ENCODE data around the gene QSOX2. TPM values are rescaled to one million over a fixed set of nuclear protein-coding genes. Genes with fewer than 3 reads are reported as not detected.

QSOX2 gene
- total RNA-seq, 4 donors from 2014 or later, result 5.6 to 18.5 (median 6.6) TPM

- DNase-seq (ENCODE audit: low spot score) (no peak), ATAC-seq (ENCODE audit: low FRiP score) (no peak)
- TF ChIP-seq CTCF (IDR thresholded peaks at IDR 0.05), result no peak
These were observed 7.9 kb upstream of the QSOX2 start for GRCh38 chr9:136253246-136254130.

- ATAC-seq (ENCODE audit: low FRiP score), result no peak
- no peak for TF ChIP-seq CTCF (IDR thresholded peaks at IDR 0.05)
- DNase-seq (ENCODE audit: low spot score), result no peak
These were observed 7.2 kb upstream of the QSOX2 start for GRCh38 chr9:136252846-136253245.

- no peak for ATAC-seq (ENCODE audit: low FRiP score)
These were observed 6.7 kb upstream of the QSOX2 start for GRCh38 chr9:136252281-136252680.

GRCh38 chr9:136251264-136252115 lies 5.9 kb upstream of the QSOX2 start:
- no peak for TF ChIP-seq CTCF (IDR thresholded peaks at IDR 0.05)
- ATAC-seq (ENCODE audit: low FRiP score) (no peak), DNase-seq (ENCODE audit: low spot score) (no peak)

More at GRCh38 chr9:136252281-136252680, 6.7 kb upstream of the QSOX2 start:
- no peak for DNase-seq (ENCODE audit: low spot score)
- TF ChIP-seq CTCF (IDR thresholded peaks at IDR 0.05), result no peak

GRCh38 chr9:136250676-136251075 lies 5.1 kb upstream of the QSOX2 start:
- ATAC-seq (ENCODE audit: low FRiP score) (no peak), DNase-seq (ENCODE audit: low spot score) (no peak)
- TF ChIP-seq CTCF (IDR thresholded peaks at IDR 0.05), result no peak

GRCh38 chr9:136249877-136250559 lies 4.4 kb upstream of the QSOX2 start:
- TF ChIP-seq CTCF (IDR thresholded peaks at IDR 0.05), result no peak
- ATAC-seq (ENCODE audit: low FRiP score), result no peak

More at GRCh38 chr9:136249877-136250559, 4.4 kb upstream of the QSOX2 start:
- no peak for DNase-seq (ENCODE audit: low spot score)
